ENCODE data around the gene DERL3.

DERL3 gene

GRCh38 chr22:23828800-23829680 is 9.8 kb downstream of the DERL3 start:
- DNase-seq: no peak

GRCh38 chr22:23827351-23827995 is 11.3 kb downstream of the DERL3 start:
- no peak for DNase-seq

- DNase-seq: no peak
These were observed 12.1 kb downstream of the DERL3 start for GRCh38 chr22:23826510-23827350.

GRCh38 chr22:23825246-23825905 is 13.4 kb downstream of the DERL3 start:
- DNase-seq: no peak

GRCh38 chr22:23824476-23825245 is 14.1 kb downstream of the DERL3 start:
- DNase-seq: no peak

GRCh38 chr22:23823331-23823791 is 15.4 kb downstream of the DERL3 start:
- no peak for DNase-seq

GRCh38 chr22:23822101-23822671 is 16.6 kb downstream of the DERL3 start:
- no peak for DNase-seq

- DNase-seq: no peak
These were observed 18.0 kb downstream of the DERL3 start for GRCh38 chr22:23820748-23821211.

- no peak for DNase-seq
These were observed 20.3 kb downstream of the DERL3 start for GRCh38 chr22:23818541-23818940.

- no peak for DNase-seq
These were observed 21.7 kb downstream of the DERL3 start for GRCh38 chr22:23817146-23817545.

GRCh38 chr22:23816156-23816976 is 22.4 kb downstream of the DERL3 start:
- DNase-seq: no peak

GRCh38 chr22:23815541-23816155 is 23.2 kb downstream of the DERL3 start:
- DNase-seq: no peak

- no peak for DNase-seq
These were observed 26.4 kb downstream of the DERL3 start for GRCh38 chr22:23812378-23812777.

- no peak for DNase-seq
These were observed 32.0 kb downstream of the DERL3 start for GRCh38 chr22:23806837-23807236.

GRCh38 chr22:23804781-23805291 is 34.0 kb downstream of the DERL3 start:
- DNase-seq: no peak

GRCh38 chr22:23803001-23803819 is 35.6 kb downstream of the DERL3 start:
- DNase-seq: no peak

- no peak for DNase-seq
These were observed 36.9 kb downstream of the DERL3 start for GRCh38 chr22:23801886-23802377.

- no peak for DNase-seq
These were observed 37.5 kb downstream of the DERL3 start for GRCh38 chr22:23801238-23801821.
